NCI-H2227 treated with DMSO at 0.1 percent for 48 hours (cell line): ENCODE data around the gene KRTAP9-6.
"Not testable (repeated sequence)": the region's sequence is repeated elsewhere in the genome, so short reads cannot be mapped to it uniquely, and the experiment has no call there.

Experiments
- DNase-seq: peaks from one replicate; lab custom pipeline; 2025; lab: John Stamatoyannopoulos, UW

Gene KRTAP9-6

GRCh38 chr17:41265078-41265477 lies at the start of gene KRTAP9-6:
TSS of gene KRTAP9-6 (plus strand) at chr17:41265378. CDS start at chr17:41265378, 0 bp downstream.
- DNase-seq: no peak

GRCh38 chr17:41215681-41216080 lies 49.5 kb upstream of the KRTAP9-6 start:
- no peak for DNase-seq

GRCh38 chr17:41223821-41224220 lies 41.4 kb upstream of the KRTAP9-6 start:
- no peak for DNase-seq

GRCh38 chr17:41226051-41226450 lies 39.1 kb upstream of the KRTAP9-6 start:
- DNase-seq: no peak

- not testable (repeated sequence) for DNase-seq
Observed at GRCh38 chr17:41226598-41227095, 38.5 kb upstream of the KRTAP9-6 start, which contains the start of gene KRTAP9-2. TSS of gene KRTAP9-2 (plus strand) at chr17:41226648. CDS start at chr17:41226655, 7 bp downstream.

GRCh38 chr17:41230094-41230493 lies 35.1 kb upstream of the KRTAP9-6 start:
- DNase-seq: no peak

- no peak for DNase-seq
Observed at GRCh38 chr17:41231731-41232130, 33.4 kb upstream of the KRTAP9-6 start.

- not testable (repeated sequence) for DNase-seq
Observed at GRCh38 chr17:41232399-41233105, 32.6 kb upstream of the KRTAP9-6 start, which contains the start of gene KRTAP9-3. TSS of gene KRTAP9-3 (plus strand) at chr17:41232449. CDS start at chr17:41232502, 53 bp downstream.

GRCh38 chr17:41237116-41237515 lies 28.1 kb upstream of the KRTAP9-6 start:
- not testable (repeated sequence) for DNase-seq

- DNase-seq: not testable (repeated sequence)
Observed at GRCh38 chr17:41237949-41238437, 27.2 kb upstream of the KRTAP9-6 start, which contains the start of gene KRTAP9-8. TSS of gene KRTAP9-8 (plus strand) at chr17:41237999. CDS start at chr17:41238052, 53 bp downstream.

- not testable (repeated sequence) for DNase-seq
Observed at GRCh38 chr17:41246995-41247787, 18.0 kb upstream of the KRTAP9-6 start.

GRCh38 chr17:41249637-41250240 lies 15.4 kb upstream of the KRTAP9-6 start, which contains the start of gene KRTAP9-4:
TSS of gene KRTAP9-4 (plus strand) at chr17:41249687. CDS start at chr17:41249721, 34 bp downstream.
- DNase-seq: not testable (repeated sequence)

- no peak for DNase-seq
Observed at GRCh38 chr17:41251261-41251660, 13.9 kb upstream of the KRTAP9-6 start.

GRCh38 chr17:41254861-41255260 lies 10.3 kb upstream of the KRTAP9-6 start:
- no peak for DNase-seq

GRCh38 chr17:41255381-41256290 lies 9.5 kb upstream of the KRTAP9-6 start, which contains the start of gene KRTAP9-9:
TSS of gene KRTAP9-9 (plus strand) at chr17:41255384.
- not testable (repeated sequence) for DNase-seq

GRCh38 chr17:41256291-41256685 lies 8.9 kb upstream of the KRTAP9-6 start:
- DNase-seq: no peak

- DNase-seq: no peak
Observed at GRCh38 chr17:41258406-41258805, 6.8 kb upstream of the KRTAP9-6 start.

GRCh38 chr17:41263212-41263611 lies 2.0 kb upstream of the KRTAP9-6 start:
- no peak for DNase-seq

- DNase-seq: no peak
Observed at GRCh38 chr17:41264599-41264998, 579 bp upstream of the KRTAP9-6 start.

GRCh38 chr17:41267711-41268110 lies 2.5 kb downstream of the KRTAP9-6 start:
- DNase-seq: no peak

- not testable (repeated sequence) for DNase-seq
Observed at GRCh38 chr17:41271323-41271722, 6.1 kb downstream of the KRTAP9-6 start.
